NCI-H1694 treated with DMSO at 0.1 percent for 48 hours (cell line): ENCODE measurements around the gene ATP4B.

ENCODE experiments used
- DNase-seq: peaks from one replicate; lab custom pipeline; 2025; lab: John Stamatoyannopoulos, UW

Gene ATP4B

DNA sequence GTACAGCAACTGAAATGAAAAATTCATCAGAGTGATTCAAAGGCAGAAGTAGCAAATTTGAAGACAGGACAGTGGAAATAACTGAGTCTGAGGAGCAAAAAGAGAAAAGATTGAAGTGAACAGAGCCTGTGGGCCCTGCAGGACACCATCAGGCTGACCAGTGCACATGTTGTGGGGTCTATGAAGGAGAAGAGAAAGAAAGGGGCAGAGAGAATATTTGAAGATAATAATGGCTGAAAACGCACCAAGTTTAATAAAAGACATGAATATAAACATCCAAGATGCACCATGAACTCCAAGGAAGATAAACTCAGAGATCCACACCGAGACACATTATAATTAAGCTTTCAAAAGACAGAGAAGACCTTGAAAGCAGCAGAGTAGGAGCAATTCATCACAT is 15.4 kb downstream of the ATP4B start:
- no peak for DNase-seq

DNA sequence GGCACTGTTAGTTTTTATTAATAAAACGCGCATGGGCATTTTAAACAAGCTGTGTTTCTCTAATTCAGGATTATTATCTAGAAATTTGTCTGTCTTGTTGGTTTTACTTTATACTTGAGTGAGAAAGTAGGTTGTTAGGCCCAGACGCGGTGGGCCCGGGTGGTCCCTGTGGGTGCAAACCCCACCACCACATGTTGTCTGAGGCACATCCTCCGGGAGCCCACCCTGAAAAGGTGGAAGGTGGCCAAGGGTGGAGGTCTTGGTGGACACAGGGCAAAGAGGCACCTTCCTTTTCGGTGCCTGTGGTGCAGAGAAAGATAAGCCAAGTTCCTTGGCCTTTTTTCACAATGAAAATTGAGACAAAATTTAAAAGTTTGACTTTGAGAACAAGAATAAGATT is 16.6 kb downstream of the ATP4B start:
- DNase-seq = no peak

DNA sequence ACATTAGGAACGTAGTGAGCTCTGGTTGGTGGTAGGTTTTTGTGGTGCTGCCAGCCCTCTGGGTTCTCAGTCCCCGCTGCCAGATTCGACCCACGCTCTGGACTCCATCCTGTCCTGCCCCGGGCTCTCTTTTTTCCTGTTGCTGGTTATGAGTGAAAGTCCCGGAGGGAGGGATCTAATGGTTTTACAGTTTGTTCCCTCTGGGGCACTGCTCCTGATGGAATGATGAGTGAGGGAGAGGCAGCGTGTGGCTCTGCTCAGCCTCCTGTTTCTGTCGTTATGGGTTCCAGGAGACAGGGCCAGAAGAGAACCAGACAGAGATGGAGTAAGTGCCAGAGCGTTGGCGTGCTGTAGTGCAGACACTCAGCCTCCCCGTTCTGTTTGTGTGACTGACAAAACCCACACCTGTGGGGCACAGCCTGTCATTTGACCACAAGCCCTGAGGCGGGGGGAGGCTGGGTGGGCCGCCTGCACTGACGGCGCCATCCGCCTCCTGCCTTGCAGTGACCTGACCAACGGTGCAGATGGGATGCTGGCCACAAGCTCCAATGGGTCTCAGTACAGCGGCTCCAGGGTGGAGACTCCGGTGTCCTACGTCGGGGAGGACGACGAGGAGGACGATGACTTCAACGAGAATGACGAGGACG is 18.3 kb downstream of the ATP4B start:
- DNase-seq = no peak

DNA sequence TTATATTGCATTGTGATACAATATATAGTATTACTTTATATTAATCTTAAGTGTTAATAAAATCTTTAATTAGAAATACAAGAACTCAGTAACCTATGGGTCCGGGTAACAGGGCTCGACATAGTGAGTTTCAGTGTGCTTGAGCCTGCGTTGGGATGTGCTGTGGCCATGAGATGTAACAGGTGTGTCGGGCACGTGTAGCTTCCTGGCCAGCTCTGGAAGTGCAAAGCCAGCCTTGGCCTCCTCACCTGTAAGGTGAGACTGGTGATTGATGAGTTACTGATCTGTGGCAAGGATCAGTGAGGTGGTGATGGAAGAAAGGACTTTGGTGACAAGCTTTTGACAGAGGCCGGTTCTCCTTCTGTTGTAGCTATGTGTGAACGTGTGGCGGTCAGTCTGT is 19.2 kb downstream of the ATP4B start:
- DNase-seq = no peak

DNA sequence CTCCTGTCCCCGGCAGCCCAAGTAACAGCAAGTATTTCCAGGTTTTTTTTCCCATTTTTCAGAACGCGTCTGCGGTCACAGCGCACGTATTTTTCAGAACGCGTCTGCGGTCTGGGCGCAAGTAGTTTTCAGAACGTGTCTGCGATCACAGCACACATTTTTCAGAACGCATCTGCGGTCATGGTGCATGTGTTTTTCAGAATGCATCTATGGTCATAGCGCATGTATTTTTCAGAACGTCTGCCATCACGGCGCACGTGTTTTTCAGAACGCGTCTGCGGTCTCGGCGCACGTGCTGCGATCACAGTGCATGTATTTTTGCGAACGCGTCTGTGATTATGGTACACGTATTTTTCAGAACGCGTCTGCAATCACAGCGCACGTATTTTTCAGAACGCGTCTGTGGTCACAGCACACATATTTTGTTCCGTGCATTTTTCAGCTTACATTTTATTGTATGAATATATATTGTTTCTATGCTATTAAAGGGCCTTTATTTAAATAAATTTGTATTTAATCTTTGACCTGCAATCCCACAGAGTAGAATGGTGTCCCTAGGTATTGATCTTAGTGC is 19.7 kb downstream of the ATP4B start:
- DNase-seq = no peak

DNA sequence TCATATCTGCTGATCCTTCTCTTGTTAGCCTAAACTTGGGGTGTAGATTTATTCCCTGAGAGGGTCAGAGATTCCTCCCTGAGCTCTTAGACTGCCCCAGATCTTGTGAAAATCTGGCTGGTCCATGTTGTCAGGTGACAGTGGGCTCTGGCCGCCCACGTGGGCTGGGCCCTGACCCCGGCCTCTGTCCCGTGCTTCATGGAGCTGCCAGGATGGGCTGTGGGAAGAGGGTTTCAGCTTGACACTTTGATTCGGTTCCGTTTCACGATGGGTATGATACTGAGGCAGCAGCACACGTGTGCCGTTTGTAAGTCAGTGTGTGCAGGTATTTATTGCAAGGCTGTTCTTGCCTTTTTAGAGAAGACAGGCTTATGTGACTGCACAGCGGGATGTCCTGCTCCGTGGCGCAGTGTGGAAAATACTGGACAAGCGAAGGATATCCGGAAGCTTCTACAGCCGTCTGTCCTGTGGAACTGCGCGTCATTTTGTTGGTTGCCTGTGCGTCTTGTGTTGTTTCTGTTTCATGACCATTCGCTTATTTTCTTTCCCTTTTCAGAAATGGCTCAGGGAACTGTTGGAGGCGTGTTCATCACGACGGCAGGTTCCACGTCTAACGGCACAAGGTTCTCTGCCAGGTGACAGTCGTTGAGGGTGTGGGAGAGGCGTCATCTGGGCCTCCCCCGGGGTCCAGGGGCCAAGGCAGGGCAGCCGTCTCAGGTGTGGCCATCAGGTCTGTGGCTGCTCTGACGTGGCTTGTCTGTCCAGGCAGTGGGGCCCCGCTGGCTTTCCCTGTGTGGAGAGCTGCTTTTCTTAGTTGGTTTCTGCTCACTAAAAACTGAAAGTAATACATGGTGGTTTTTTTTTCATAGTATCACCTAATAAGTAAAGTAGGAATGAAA is 20.5 kb downstream of the ATP4B start:
- no peak for DNase-seq

DNA sequence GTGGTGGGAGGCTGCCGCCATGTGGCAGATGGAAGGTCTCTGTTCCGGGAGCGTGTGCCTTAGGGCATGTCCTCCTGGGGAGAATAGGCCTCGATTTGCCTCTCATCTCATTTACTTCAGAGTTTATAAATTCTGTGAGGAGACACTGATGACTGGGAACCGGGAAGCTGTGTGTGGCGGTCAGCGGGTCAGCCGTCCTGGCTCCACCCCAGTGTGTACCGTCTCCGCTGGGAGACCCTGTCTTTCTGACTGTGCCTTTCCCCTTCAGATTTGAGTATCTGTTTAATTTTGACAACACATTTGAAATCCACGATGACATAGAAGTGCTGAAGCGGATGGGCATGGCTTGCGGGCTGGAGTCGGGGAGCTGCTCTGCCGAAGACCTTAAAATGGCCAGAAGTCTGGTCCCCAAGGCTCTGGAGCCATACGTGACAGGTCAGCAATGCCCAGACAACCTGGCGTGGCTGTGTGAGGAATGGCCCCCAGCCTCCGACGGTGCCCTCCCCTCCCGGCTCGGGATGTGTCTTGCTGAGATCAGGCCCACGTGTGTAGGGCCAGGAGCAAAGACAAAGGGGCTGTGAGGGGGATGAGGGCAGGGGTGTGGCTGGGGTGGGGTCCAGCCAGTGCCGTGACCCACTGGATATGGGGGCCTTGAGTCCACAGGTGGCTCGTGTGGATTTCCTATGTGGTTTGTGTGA is 21.6 kb downstream of the ATP4B start:
- DNase-seq = no peak

DNA sequence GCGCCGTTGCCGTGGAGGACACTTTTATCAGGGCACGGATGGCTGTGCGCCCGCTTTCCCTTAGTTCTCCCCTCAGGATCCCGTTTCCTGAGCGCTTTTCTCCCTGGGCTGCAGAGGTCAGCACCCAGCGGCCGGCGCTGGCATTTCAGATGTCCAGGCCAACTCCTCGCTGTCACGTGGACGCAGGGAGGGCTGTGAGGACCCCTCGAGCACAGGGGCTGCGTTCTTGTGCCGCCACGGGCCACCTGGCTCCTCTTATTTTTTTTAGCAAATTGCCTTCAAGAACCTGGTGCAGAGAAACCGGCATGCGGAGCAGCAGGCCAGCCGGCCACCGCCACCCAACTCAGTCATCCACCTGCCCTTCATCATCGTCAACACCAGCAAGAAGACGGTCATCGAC is 22.3 kb downstream of the ATP4B start:
- no peak for DNase-seq

DNA sequence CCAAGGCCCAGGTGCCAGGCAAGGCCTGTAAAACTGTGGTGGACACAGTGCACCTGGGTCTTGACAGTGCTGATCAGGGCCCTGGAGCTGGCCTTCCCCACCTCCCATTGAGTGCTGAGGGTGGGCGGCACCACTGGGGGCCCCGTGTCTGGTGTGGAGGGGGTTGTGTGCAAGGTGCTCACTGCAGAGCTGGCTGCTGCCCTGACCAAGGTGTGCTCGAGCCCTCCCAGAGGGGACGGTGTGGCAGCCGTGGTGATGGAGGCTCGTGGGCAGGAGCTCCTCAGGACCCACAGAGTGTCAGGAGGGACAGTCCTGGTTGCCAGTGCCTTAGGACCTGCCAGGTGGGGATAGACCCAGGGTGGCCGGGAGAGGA is 23.0 kb downstream of the ATP4B start:
- no peak for DNase-seq

DNA sequence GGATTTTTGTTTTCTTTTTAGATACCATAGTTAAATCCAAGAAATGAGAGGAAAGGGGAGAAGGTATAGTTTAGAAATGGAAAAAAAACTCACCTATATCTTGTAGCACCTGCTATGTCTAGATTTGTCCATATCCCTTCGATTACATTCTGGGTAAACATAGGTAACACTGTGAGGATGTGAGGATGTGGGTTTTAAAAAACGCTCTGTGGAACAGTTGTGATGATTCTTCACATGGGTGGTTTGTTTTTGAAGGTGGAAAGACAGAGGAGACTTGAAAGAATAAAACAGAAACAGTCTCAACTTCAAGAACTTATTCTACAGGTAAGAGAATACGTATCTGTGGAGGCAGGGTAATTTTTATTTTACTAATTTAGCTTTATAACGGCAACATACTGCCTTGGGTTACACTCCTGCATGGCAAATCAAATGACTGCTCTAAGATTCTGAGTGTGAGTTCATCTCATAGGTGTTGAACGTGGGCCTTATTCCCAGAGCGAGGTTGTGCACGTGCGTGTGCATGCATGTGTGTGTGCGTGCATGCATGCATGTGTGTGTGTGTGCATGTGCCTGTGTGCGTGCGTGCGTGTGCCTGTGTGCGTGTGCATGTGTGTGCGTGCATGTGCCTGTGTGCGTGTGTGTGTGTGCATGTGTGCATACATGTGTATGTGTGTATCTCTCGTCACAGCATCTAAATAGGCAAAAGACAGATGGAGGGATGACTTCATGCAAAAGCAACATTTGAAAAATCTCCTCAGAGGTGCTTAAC is 23.5 kb downstream of the ATP4B start:
- no peak for DNase-seq

DNA sequence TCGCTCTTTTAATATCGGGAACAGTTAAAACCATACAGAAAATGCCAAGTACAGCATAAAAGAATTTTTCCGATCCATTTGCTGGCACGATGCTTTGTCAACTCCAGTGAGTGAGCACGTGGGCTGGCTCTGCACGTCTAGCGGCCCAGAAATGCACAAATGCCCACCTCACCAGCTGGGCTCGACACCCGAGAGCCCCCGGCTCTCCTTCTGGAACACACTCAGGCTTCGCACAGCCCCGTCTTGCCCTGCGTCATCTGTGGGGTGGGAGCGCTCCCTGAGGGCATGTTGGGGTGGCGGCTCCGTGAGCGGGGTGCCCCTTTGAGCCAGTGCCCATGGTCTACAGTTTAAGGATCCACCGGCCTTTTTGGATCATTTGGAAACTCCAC is 24.5 kb downstream of the ATP4B start:
- DNase-seq = no peak

DNA sequence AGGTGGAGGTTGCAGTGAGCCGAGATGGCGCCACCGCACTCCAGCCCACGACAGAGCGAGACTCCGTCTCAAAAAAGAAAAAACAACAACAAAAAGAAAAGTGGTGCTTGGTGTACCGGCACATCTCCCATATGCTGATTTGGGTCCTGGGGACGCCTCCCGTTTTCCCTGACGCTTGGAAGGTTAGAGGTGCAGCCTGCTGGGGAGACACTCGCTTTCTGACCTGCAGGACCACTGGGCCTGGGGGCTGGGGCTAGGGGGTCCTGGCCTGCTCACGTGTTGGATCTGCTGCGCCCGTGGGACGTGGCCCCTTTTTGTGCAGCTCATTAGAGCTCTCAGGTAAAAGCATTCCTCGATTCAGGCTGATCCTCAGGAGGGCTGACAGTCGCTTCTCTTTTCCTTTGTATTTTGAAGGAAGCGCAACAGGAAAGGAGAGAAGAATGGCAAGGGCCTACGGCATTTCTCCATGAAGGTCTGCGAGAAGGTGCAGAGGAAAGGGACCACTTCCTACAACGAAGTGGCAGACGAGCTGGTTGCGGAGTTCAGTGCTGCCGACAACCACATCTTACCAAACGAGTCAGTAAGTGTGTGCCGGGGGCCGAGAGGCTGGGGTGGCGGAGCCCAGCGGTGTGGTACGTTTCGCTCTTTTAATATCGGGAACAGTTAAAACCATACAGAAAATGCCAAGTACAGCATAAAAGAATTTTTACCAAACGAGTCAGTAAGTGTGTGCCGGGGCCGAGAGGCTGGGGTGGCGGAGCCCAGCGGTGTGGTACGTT is 25.1 kb downstream of the ATP4B start:
- no peak for DNase-seq

DNA sequence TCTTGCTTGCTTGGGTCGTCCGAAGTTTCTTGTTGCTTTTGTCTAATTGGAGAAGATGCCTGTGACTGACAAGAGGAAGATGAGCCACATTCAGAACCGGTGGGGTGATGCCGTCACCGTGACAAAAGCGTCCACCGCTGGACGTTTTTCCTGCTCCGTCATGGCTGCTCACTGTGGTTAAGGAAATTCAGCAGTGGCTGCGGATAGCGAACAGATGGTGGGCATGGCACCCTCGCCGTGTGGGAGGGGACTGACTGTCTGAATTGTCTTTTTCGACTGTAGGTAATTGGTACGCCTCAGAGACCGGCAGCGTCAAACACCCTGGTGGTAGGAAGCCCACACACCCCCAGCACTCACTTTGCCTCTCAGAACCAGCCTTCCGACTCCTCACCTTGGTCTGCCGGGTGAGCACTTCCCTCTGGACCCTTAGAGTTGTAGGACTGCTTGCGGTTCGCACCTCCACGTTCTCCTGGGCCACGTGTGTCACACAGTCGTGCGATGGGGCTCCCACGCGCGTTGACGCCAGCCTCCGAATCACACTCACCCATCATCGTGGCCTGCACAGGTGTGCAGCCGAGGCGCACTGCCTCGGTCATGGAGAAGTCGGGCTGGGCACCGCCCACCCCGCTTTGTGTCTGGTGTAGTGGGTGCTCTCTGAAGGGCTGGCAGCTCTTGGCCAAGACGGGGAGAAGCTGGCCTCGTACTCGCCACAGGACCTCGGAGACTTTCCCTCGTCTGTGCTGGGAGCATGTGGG is 26.5 kb downstream of the ATP4B start:
- DNase-seq = no peak

DNA sequence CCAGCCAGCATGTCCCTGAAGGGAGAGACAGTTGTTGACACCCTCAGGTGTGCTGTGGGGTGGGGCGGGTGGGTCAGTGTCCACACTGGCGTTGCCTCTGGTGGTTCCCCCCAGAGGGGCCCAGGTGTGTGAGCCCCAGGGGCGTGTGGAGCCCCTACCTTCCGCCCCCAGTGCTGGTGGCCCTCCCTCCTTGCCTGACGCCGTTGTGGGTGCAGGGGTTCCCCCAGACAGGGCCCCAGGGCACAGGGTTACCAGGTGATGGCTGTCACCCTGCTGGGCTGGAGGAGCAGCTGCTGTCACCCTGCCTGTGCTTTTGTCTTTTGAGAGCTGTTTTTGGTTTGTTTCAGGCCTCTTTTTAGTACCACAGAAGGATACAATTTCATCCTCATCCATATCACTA is 27.2 kb downstream of the ATP4B start:
- no peak for DNase-seq

DNA sequence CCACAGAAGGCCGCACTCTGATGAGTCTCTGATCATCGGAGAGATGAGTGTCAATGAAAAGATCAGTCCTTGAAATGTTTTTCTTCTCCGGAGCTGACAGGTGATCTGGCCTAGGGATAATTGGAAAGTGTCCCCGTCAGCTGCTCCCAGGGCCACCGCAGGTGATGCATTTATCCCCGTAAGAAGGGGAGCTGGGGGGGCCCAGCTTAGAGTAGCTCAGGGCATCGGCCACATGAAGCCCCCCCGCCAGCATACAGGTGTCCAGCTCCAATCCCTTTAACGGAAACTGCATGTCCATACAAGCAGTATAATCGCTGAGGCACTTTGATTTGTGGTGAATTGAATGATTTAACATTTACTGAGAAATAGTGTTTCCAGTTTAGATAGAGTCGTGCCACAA is 27.7 kb downstream of the ATP4B start:
- no peak for DNase-seq

DNA sequence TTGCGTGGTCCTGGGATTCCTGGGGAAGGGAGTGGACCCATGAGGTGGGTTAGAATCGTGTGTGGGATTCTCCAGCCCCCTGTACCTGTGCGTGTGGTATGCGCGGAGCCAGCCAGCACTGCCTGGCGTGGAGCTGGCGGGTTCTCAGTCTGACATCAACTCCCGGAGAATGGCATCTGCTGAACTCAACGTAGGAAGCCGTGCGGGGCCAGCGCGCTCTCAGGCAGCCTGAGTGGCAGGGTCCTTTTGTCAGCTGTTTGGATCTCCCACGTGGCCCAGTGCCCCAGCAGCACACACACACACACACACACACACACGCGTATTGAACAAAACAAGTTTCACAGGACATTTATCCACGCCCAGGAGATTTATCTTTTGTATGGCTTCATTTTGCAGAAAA is 28.1 kb downstream of the ATP4B start:
- DNase-seq = no peak

DNA sequence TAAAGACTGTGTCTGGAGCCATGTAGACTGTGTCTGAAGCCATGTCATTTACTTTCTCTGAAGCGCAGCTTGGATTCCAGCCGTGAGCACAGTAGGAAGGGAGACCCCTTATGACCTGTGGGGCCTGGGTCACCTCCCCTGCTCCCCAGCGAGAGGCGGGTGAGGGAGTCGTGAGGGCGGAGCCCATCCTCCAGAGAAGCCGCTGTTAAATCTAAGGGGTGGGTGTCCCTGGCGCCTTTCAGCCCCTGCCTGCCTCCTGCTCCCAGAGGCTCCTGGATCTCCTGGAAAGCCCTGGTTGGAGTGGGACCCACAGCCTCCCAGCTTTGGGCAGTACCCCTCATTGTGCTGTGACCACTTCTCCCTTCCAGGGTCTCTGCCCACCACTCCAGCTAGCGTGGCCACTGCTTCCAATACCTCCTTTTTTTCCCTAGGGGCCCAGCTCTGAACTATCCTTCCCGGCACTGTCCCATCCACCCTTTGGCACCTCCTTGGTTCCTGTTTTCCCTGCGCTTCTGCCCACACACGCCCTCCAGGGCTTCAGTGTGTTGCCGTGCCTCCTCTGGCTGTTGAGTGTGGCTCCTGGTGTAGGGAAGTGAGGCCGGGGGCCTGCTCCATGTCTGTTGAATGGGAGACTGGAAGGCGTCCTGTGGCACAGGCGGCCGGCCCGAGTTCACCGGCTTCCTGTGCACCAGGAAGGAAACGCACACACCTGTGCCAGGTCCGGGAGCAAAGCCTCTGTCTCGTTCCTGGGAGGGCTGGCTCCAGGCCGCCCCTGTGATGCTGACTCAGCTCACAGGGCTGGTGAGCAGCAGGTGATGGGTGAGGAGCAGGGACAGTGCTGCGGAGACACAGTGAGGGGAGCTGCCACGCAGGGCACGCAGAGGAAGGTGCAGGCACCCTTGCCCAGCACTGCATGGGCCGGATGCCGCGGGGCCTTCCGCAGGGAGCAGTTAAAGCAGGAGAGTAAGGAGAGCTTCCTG is 29.4 kb downstream of the ATP4B start:
- no peak for DNase-seq

DNA sequence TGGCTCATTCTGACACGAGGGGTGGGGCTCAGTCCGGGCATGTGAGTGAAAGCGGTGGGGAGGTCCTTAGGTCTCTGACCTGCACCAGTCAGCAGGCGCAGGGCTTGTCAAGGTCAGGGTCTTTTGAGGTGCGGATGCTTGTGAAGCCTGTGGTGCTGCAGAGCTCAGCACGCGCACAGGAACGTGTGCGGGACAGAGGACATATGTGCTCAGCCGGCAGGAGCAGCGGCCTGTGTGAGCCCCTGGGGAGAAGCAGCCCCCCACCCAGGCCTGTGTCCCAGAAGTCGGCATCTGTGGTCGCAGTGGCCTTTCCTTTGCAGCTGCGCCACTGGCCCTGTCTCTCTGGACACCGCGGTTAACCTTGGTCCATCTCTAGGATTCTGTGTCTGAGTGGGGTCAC is 30.9 kb downstream of the ATP4B start:
- no peak for DNase-seq
